AG04450 (cell line): ENCODE results near the gene ZC3H10. TPM values are rescaled to one million over a fixed set of nuclear protein-coding genes. Genes with fewer than 3 reads are reported as not detected.

Experiments
- CTCF ChIA-PET: fragments of 300-600, 350-600 bp; formaldehyde crosslinking; extraction: SDS; loops from one replicate; lab custom pipeline; 2022; ENCODE audit warnings: antibody characterized with exemption, inconsistent platforms; lab: Charles Lee
- POLR2A ChIA-PET: fragments of 350-600 bp; formaldehyde crosslinking; extraction: SDS; loops from one replicate; lab custom pipeline; 2021; ENCODE audit warnings: antibody characterized with exemption, inconsistent platforms; lab: Yijun Ruan, JAX
- DNase-seq: peaks from one replicate; pipeline ENCODE4 v3.0.0-alpha.2; 2011; ENCODE audit warnings: low read depth, low spot score
- H3K27ac ChIP-seq: one replicate; pipeline ENCODE4 v1.5.1; 2012; ENCODE audit warnings: low read depth, low read length, control low read depth
- H3K27me3 ChIP-seq: one replicate; pipeline ENCODE4 v1.6.0; 2012; ENCODE audit warnings: low read length; ENCODE audit not compliant: control insufficient read depth, insufficient read depth
- H3K4me3 ChIP-seq: 2 replicates; pipeline ENCODE4 v1.5.1; 2011; ENCODE audit warnings: mild to moderate bottlenecking, low read depth, low read length, control low read depth
- H3K9me3 ChIP-seq: 2 replicates; pipeline ENCODE4 v1.5.1; 2012; ENCODE audit warnings: low read length; ENCODE audit not compliant: control insufficient read depth, insufficient read depth
- CTCF ChIP-seq: IDR thresholded peaks from 2 replicates; pipeline ENCODE4 v1.5.1; 2011; ENCODE audit warnings: low read depth, low read length, control low read depth, inconsistent platforms
- polyA plus RNA-seq: library from polyadenylated mRNA; depleted of rRNA; stranded (reverse); fragments of >200 nt; gene quantifications from 2 replicates; pipeline ENCODE4 v1.2.3, GENCODE V29; 2011

Gene ZC3H10
- polyA plus RNA-seq, 1 experiment, result 1.5 TPM

DNA sequence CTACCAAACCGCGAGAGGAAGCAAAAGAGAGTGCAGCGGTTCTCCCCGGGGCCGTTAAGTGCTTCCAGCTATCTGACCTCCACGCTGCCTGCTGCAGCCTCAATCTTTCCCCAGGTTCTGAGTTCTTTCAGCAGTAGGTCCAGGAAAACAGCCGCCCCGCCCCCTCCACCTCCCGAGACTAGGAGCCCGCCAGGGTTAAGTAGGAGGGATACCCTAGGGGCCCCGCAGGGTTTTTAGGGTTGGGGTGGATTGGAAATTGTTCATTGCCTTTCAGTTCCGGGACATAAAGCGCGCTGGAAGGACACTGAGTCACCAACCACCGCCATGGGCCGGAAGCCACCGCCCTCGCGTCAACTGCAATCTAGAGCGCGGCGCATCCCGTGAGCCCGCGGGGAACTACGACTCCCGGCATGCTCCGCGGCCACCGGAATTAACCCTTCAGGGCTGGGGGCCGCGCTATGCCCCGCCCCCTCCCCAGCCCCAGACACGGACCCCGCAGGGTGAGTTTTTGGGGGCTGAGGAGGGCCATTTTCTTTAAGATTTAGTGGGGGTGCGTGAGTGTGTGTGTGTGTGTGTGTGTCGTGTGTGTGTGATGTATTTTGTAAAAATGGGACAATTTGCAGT, 34.2 kb downstream of the ZC3H10 start, which contains the start of gene MYL6B:
Gene MYL6B, plus strand, starts transcription at position 456 of the 624 bp plus-strand sequence. CDS start 1,332 bp downstream, outside the sequence.
- CTCF ChIA-PET, result interaction anchor here (0.6 to 0.9 kb wide), 9 partner anchors 11 to 413 kb away, joined by 3 to 4 read pairs (median 3); partner anchors contain the start of genes ESYT1 and SMARCC2
- TF ChIP-seq CTCF, result no peak
- POLR2A ChIA-PET, result interaction anchor here (1.2 to 1.3 kb wide), 2 partner anchors 10 to 24 kb away, joined by 4 to 5 read pairs; partner anchors contain the start of gene ESYT1
- H3K27ac ChIP-seq, result peak within 1 kb of the TSS; percentile 81
- H3K27me3 ChIP-seq, result no peaks in the 10 kb centered on the region
- H3K9me3 ChIP-seq, result no peaks in the 10 kb centered on the region
- peak; percentile 61 for DNase-seq
- H3K4me3 ChIP-seq, result peak within 1 kb of the TSS; percentile 71

DNA sequence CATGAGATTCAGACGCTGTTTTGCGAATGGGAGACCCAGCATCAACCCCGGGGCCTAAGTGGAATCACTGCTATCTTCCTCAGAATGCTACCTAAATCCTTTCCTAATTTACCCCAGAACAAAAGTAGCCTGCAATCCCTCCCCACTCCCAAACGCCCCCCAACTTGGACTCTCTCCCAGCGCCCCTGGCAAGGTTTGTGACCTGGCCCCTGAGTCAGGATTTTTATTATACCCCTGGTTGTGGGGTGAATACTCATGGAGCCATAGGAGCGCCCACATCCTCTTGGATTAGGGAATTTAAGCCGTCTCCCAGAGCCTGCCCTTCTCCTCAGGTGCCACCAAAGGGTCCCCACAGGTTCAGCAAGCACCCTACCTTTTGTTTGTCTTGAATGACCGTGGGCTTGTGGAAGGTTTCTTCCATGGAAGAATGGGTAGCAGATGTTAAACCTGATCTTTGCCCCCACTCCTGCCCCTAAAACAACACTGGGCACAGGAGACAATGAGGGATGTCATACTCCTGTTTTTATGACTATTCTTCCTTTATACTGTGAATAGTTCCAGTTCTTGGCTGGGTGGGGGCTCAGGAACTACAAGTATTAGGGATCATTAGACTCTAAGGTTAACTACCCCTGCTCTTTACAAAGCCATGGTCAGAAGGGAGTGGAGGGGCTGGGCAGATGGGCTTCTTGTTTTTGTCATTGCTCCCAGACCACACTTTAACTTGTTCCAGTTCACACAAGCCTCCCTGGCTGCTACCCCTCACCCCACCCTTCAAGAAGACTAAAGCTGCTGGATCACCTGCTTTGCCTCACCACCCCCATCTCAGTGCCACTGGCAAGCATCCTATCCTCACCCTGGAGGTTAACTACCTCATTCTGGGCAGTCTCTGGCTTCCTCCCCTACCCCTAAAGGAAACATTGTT, 35.0 kb downstream of the ZC3H10 start:
- Histone ChIP-seq H3K9me3 (no peaks in the 10 kb centered on the region), H3K27ac (peak overlapping the region; percentile 11), H3K27me3 (no peaks in the 10 kb centered on the region), H3K4me3 (peak overlapping the region; percentile 71)
- no peak for DNase-seq
- ChIA-PET CTCF (no interaction called here), POLR2A (no interaction called here)
- TF ChIP-seq CTCF, result no peak

DNA sequence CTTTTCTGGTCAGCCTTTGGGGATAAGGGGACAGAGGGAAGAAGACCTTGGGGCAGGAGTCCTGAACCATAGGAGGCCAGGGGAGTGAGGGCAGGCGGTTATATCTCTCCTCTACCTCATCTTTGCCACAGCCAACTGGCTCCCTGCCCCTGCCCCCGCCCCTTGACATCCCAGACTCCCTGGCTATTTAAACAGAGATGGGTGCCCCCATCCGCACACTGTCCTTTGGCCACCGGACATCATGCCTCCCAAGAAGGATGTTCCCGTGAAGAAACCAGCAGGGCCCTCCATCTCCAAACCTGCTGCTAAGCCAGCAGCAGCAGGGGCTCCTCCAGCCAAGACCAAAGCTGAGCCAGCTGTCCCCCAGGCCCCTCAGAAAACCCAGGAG, 35.6 kb downstream of the ZC3H10 start:
- Histone ChIP-seq H3K27ac (no peak overlapping the region), H3K4me3 (peak overlapping the region; percentile 71; the same call in 1 of the 2 replicates), H3K27me3 (no peaks in the 10 kb centered on the region), H3K9me3 (no peaks in the 10 kb centered on the region)
- no peak for DNase-seq
- CTCF ChIA-PET, result interaction anchor here (0.9 to 1.1 kb wide), 2 partner anchors 68 to 415 kb away, joined by 3 to 8 read pairs; partner anchors contain the start of gene RNF41
- POLR2A ChIA-PET, result no interaction called here
- no peak for TF ChIP-seq CTCF

GRCh38 chr12:56154246-56154771, 36.2 kb downstream of the ZC3H10 start:
- CTCF ChIA-PET, result interaction anchor here (0.9 to 1.4 kb wide), 3 partner anchors 35 to 416 kb away, joined by 3 to 8 read pairs (median 5); partner anchors contain the start of genes RNF41 and SMARCC2
- no peak for TF ChIP-seq CTCF
- Histone ChIP-seq H3K27me3 (no peaks in the 10 kb centered on the region), H3K4me3 (no peak overlapping the region), H3K9me3 (no peaks in the 10 kb centered on the region), H3K27ac (no peak overlapping the region)
- DNase-seq, result no peak
- POLR2A ChIA-PET, result no interaction called here
